ENCODE data around the gene MSANTD1. TPM values are rescaled to one million over a fixed set of nuclear protein-coding genes. Genes with fewer than 3 reads are reported as not detected.

The MSANTD1 gene
- total and polyA plus RNA-seq, 7 donors = 0.11 to 0.94 (median 0.34) TPM

DNA sequence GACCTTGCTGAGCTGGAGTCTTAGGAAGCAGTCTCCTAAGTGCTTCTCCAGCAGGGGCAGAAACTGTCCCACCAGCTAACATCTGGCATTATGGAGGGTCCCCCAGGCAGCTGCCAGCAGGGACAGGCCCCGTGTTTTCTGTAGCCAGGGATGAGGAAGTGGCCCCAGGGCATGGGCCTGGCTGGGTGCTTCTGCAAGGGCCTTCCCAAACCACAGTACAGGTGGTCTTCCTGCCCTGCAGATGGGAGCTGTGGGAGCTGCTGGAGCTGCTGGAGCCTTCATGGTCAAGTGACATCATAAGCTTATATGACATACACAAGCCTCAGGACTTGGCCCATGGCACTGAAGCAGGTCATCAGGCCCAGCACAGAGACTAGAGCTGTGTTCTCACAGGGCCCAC is 5.0 kb upstream of the MSANTD1 start:
- no peak for TF ChIP-seq CTCF (IDR thresholded peaks at IDR 0.05)
- ATAC-seq (no peak), DNase-seq (no peak)
- Histone ChIP-seq H3K27ac (no peak overlapping the region), H3K9me3 (no peaks in the 10 kb centered on the region), H3K36me3 (ENCODE audit: insufficient read depth in 1 of 2, low read depth in 1 of 2) (peaks cover 0 to 34% of the 10 kb centered on the region in 2 donors), H3K4me1 (no peaks in the 10 kb centered on the region), H3K27me3 (ENCODE audit: insufficient read depth in 3 of 3, low read length in 2 of 3) (no peaks in the 10 kb centered on the region), H3K4me3 (no peak overlapping the region)
- intact Hi-C loops (cut with DNase I) = no loop called here
- WGBS, 3 donors = 49 to 50% (median 50%) methylated on average over 1 of the region's 1 CpG

DNA sequence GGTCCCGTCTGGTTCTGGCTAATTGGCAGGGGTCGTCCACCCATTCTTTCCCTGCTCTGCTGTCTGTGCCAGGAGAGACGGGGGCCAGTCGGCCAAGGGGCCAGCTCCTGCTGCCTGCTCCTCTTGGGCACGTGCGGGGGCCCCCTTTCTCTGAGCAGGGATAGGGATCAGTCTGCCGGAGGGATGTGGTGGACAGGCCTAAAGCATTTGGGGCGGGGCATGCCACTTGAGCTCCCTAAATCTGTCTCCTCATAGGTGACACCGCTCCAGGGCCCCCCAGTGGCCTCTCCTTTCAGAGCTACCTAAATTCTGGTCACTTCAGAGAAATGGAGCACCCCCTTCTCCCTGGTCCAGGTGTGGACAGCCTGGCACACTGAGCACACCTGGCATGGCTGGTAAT is 4.2 kb upstream of the MSANTD1 start:
- Histone ChIP-seq H3K36me3 (ENCODE audit: insufficient read depth in 1 of 2, low read depth in 1 of 2) (peaks cover 0 to 26% of the 10 kb centered on the region in 2 donors), H3K27me3 (ENCODE audit: insufficient read depth in 3 of 3, low read length in 2 of 3) (no peaks in the 10 kb centered on the region), H3K4me1 (no peaks in the 10 kb centered on the region), H3K4me3 (no peak overlapping the region), H3K27ac (no peak overlapping the region), H3K9me3 (no peaks in the 10 kb centered on the region)
- ATAC-seq (no peak), DNase-seq (no peak)
- no peak for TF ChIP-seq CTCF (IDR thresholded peaks at IDR 0.05)
- intact Hi-C loops (cut with DNase I) = no loop called here
- WGBS, 3 donors = 79 to 91% (median 84%) methylated on average over 9 of the region's 9 CpGs

- 92 to 96% (median 96%) methylated on average over 6 of the region's 6 CpGs for WGBS, 3 donors
- no peak for TF ChIP-seq CTCF (IDR thresholded peaks at IDR 0.05)
- H3K4me1 ChIP-seq = no peaks in the 10 kb centered on the region
These were observed 3.3 kb upstream of the MSANTD1 start for GRCh38 chr4:3245676-3246075.

GRCh38 chr4:3246458-3247398 is 2.2 kb upstream of the MSANTD1 start:
- no peak for TF ChIP-seq CTCF (IDR thresholded peaks at IDR 0.05)
- 72 to 79% (median 76%) methylated on average over 16 of the region's 16 CpGs for WGBS, 3 donors
- Histone ChIP-seq H3K4me3 (no peak overlapping the region), H3K36me3 (ENCODE audit: insufficient read depth in 1 of 2, low read depth in 1 of 2) (peaks cover 0 to 6% of the 10 kb centered on the region in 2 donors), H3K4me1 (no peaks in the 10 kb centered on the region), H3K27ac (no peak overlapping the region), H3K27me3 (ENCODE audit: insufficient read depth in 3 of 3, low read length in 2 of 3) (no peaks in the 10 kb centered on the region), H3K9me3 (no peaks in the 10 kb centered on the region)
- DNase-seq (no peak), ATAC-seq (peak in 1 of 4 donors; percentile 52)
- intact Hi-C loops (cut with DNase I) = no loop called here

More at GRCh38 chr4:3245676-3246075, 3.3 kb upstream of the MSANTD1 start:
- Histone ChIP-seq H3K4me3 (no peak overlapping the region), H3K27ac (no peak overlapping the region), H3K36me3 (ENCODE audit: insufficient read depth in 1 of 2, low read depth in 1 of 2) (peaks cover 0 to 17% of the 10 kb centered on the region in 2 donors), H3K9me3 (no peaks in the 10 kb centered on the region), H3K27me3 (ENCODE audit: insufficient read depth in 3 of 3, low read length in 2 of 3) (no peaks in the 10 kb centered on the region)
- intact Hi-C loops (cut with DNase I) = no loop called here
- DNase-seq (no peak), ATAC-seq (no peak)

Measured in psoas muscle (tissue), 8 donors.